ENCODE data around the gene SLC30A5. TPM values are rescaled to one million over a fixed set of nuclear protein-coding genes. Genes with fewer than 3 reads are reported as not detected.

The SLC30A5 gene
- total and polyA plus RNA-seq, 12 donors: 17.9 to 36.7 (median 31.7) TPM

DNA sequence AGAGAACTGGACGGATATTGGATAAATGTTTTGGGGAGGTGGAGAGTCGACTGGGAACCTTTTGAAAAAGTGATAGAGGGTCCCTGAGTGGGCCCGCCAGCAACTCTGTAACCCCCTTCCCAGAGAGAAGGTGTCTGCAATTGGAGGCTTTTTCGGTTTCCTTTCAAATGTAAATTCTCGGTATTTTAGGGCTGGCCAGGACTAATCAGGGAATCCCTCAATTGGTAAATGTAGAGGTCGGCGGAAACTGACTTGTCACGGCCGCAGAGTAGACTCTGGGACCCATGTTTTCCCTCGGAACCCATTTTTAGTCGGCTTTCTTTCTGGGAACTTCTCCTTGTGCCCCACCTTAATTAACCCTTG is 73.7 kb downstream of the SLC30A5 start:
- no peaks in the 10 kb centered on the region for H3K27me3 ChIP-seq
- intact Hi-C loops (cut with DNase I): loop anchor here in 5 of 10 donors (2.0 to 10.0 kb wide), 8 partner anchors 21 to 167 kb away; partner anchors contain the start of genes CCDC125 (in 2 of the 5), CDK7 (in 2 of the 5) and CENPH (in 1 of the 5)
- TF ChIP-seq CTCF (IDR thresholded peaks at IDR 0.05): no peak
- no peak for ATAC-seq
- no peak for DNase-seq
- no peaks in the 10 kb centered on the region for H3K9me3 ChIP-seq
- H3K27ac ChIP-seq: peak overlapping the region in 3 of 10 donors; percentile 36 to 67 (median 56)
- peak overlapping the region; percentile 47 to 82 (median 68) for H3K4me3 ChIP-seq
- peaks cover 3 to 24% (median 10%) of the 10 kb centered on the region in 9 donors for H3K4me1 ChIP-seq
- H3K36me3 ChIP-seq: peaks cover 0 to 21% (median 0%) of the 10 kb centered on the region in 9 donors
- WGBS, 2 donors: 1 to 2% methylated on average over 11 of the region's 11 CpGs

DNA sequence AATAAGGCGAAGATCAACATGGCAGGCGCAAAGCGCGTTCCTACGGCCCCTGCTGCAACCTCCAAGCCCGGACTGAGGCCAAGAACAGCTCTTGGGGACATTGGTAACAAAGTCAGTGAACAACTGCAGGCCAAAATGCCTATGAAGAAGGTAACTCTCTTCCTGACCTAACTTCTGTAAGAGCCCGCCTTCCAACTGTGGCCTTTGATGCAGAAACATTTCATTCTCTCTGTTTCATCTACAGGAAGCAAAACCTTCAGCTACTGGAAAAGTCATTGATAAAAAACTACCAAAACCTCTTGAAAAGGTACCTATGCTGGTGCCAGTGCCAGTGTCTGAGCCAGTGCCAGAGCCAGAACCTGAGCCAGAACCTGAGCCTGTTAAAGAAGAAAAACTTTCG is 74.1 kb downstream of the SLC30A5 start:
- H3K27me3 ChIP-seq: no peaks in the 10 kb centered on the region
- ATAC-seq (no peak), DNase-seq (no peak)
- H3K4me1 ChIP-seq: peaks cover 3 to 24% (median 10%) of the 10 kb centered on the region in 9 donors
- peak overlapping the region in 8 of 10 donors; percentile 47 to 82 (median 70) for H3K4me3 ChIP-seq
- WGBS, 2 donors: 30 to 37% methylated on average over 8 of the region's 8 CpGs
- intact Hi-C loops (cut with DNase I): loop anchor here in 5 of 10 donors (2.0 to 10.0 kb wide), 8 partner anchors 21 to 167 kb away; partner anchors contain the start of genes CCDC125 (in 2 of the 5), CDK7 (in 2 of the 5) and CENPH (in 1 of the 5)
- no peaks in the 10 kb centered on the region for H3K9me3 ChIP-seq
- peaks cover 0 to 25% (median 0%) of the 10 kb centered on the region in 9 donors for H3K36me3 ChIP-seq
- peak overlapping the region in 1 of 10 donors; percentile 67 for H3K27ac ChIP-seq
- TF ChIP-seq CTCF (IDR thresholded peaks at IDR 0.05): no peak

DNA sequence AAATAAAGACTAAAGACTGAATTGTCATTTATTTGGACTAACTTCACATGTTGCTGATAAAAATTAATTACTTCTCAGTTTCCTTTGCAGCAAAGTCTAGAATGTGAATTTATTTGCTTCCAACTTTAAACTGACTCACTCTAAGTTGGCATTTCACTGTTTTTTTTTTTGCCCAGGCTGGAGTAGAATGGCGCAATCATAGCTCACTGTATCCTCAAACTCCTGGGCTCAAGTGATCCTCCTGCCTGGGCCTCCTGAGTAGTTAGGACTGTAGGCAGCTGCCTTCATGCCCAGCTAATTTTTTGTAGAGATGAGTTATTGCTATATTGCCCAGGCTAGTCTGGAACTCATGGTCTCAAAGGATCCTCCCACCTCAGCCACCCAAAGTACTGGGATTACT is 76.7 kb downstream of the SLC30A5 start:
- Histone ChIP-seq H3K9me3 (no peaks in the 10 kb centered on the region), H3K4me3 (no peak overlapping the region), H3K27me3 (no peaks in the 10 kb centered on the region), H3K36me3 (peaks cover 0 to 51% (median 0%) of the 10 kb centered on the region in 9 donors), H3K4me1 (peaks cover 3 to 24% (median 10%) of the 10 kb centered on the region in 9 donors), H3K27ac (no peak overlapping the region)
- ATAC-seq: no peak
- no peak for TF ChIP-seq CTCF (IDR thresholded peaks at IDR 0.05)
- intact Hi-C loops (cut with DNase I): no loop called here
- DNase-seq: no peak
- WGBS, 2 donors: 100% methylated on average over 1 of the region's 1 CpG

DNA sequence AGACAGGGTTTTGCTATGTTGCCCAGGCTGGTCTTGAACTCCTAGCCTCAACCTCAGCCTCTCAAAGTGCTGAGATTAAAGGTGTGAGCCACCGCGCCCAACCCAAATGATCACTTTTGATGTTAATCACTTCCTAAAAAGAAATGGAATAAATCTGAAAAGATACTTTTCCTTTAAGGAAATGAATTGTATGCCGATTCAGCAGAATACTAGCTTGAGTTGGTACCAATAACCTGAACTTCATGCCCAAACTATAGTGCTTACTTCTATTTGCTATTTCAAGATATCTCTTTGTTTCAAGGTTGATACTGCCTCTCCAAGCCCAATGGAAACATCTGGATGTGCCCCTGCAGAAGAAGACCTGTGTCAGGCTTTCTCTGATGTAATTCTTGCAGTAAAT is 77.2 kb downstream of the SLC30A5 start:
- no peaks in the 10 kb centered on the region for H3K27me3 ChIP-seq
- no peak for TF ChIP-seq CTCF (IDR thresholded peaks at IDR 0.05)
- WGBS, 2 donors: 96 to 98% methylated on average over 3 of the region's 3 CpGs
- H3K4me1 ChIP-seq: peaks cover 3 to 24% (median 10%) of the 10 kb centered on the region in 9 donors
- ATAC-seq (no peak), DNase-seq (no peak)
- peaks cover 0 to 56% (median 0%) of the 10 kb centered on the region in 9 donors for H3K36me3 ChIP-seq
- H3K4me3 ChIP-seq: no peak overlapping the region
- H3K9me3 ChIP-seq: no peaks in the 10 kb centered on the region
- intact Hi-C loops (cut with DNase I): no loop called here
- no peak overlapping the region for H3K27ac ChIP-seq

Other genes with a start within 250 kb of the SLC30A5 start
- 10 to 100 TPM in 1 of 10 donors, 1 to 10 TPM in 9; 2.2 to 17.6 (median 3.7) TPM for gene CCNB1, start 73.1 kb downstream of the SLC30A5 start, total RNA-seq
- gene CCNB1, start 73.1 kb downstream of the SLC30A5 start, polyA plus RNA-seq: 1 to 10 TPM; 1.7 to 2.7 TPM
- gene CENPH, start 95.6 kb downstream of the SLC30A5 start, total RNA-seq: 1 to 10 TPM; 2.4 to 5.1 (median 3.4) TPM
- gene CENPH, start 95.6 kb downstream of the SLC30A5 start, polyA plus RNA-seq: 1 to 10 TPM; 1.9 to 2.7 TPM
- 10 to 100 TPM; 10.5 to 17.9 (median 13.7) TPM for gene CDK7, start 140.9 kb downstream of the SLC30A5 start, total RNA-seq
- gene CDK7, start 140.9 kb downstream of the SLC30A5 start, polyA plus RNA-seq: 10 to 100 TPM; 15.1 to 16.6 TPM
- gene CCDC125, start 238.8 kb downstream of the SLC30A5 start, total RNA-seq: 1 to 10 TPM; 2.2 to 5.5 (median 4.2) TPM
- gene CCDC125, start 238.8 kb downstream of the SLC30A5 start, polyA plus RNA-seq: 1 to 10 TPM; 1.3 to 2.0 TPM

All from heart right ventricle (tissue), 16 donors.